Left lung (tissue), 10 donors: ENCODE data around the gene LGSN. TPM values are rescaled to one million over a fixed set of nuclear protein-coding genes. Genes with fewer than 3 reads are reported as not detected.
"Not testable (repeated sequence)": the region's sequence is repeated elsewhere in the genome, so short reads cannot be mapped to it uniquely, and the experiment has no call there.

Source experiments
- ATAC-seq: fragments of 200-7000 bp; cut with Tn5 transposase; one replicate; pipeline ENCODE4 v1.9.1; 2020; ENCODE audit warnings: moderate library complexity
- DNase-seq, 4 donors: peaks; one replicate each; pipeline ENCODE4 v3.0.0-alpha.2; 2013 to 2020
- H3K27ac ChIP-seq, 2 donors: fragments of 200-600 bp; sonication (generic) in 1 of 2; one replicate each; pipeline versions ENCODE4 v1.5.0 to v1.8.0; 2020 to 2021
- H3K27me3 ChIP-seq, 2 donors: fragments of 200-600 bp; sonication (generic) in 1 of 2; one replicate each; pipeline versions ENCODE4 v1.5.0 to v1.8.0; 2020 to 2021
- H3K36me3 ChIP-seq, 2 donors: fragments of 200-600 bp; sonication (generic) in 1 of 2; one replicate each; pipeline versions ENCODE4 v1.5.0 to v1.8.0; 2020 to 2021
- H3K4me1 ChIP-seq, 2 donors: fragments of 200-600 bp; one replicate each; pipeline ENCODE4 v1.8.0; 2021
- H3K4me3 ChIP-seq, 2 donors: fragments of 200-600 bp; sonication (generic) in 1 of 2; one replicate each; pipeline versions ENCODE4 v1.5.0 to v1.8.0; 2020 to 2021; ENCODE audit warnings: mild to moderate bottlenecking in 1 of 2
- H3K9me3 ChIP-seq, 2 donors: fragments of 200-600 bp; sonication (generic) in 1 of 2; one replicate each; pipeline versions ENCODE4 v1.5.0 to v1.8.0; 2020 to 2021
- CTCF ChIP-seq, 2 donors: fragments of 200-600 bp; sonication (generic) in 1 of 2; IDR thresholded peaks; one replicate each; pipeline versions ENCODE4 v1.5.0 to v1.8.0; 2021; ENCODE audit warnings: antibody characterized with exemption in 2 of 2
- intact Hi-C, 2 donors: fragments of 100-400 bp; cut with DNase I; formaldehyde crosslinking; loops; one replicate each; pipeline versions ENCODE4 v1.11.2 to v1.14.2; 2022
- polyA plus RNA-seq, 6 donors: library from polyadenylated mRNA; unstranded; fragments of 120-200 nt; gene quantifications; one replicate each; pipeline ENCODE4 v1.2.1, GENCODE V29; 2013; ENCODE audit not compliant: insufficient read length in 6 of 6
- total RNA-seq, 2 donors: library from RNA; stranded (reverse); fragmentation: NEBNext Ultra II Directional; extraction: Animal tissue kit (Norgen Biotek cat#: 25700); gene quantifications; one replicate each; pipeline ENCODE4 v1.2.1, GENCODE V29; 2021
- donor health status: DM: no; HTN: yes; CAD: no.
- donor health status: DM: no; HTN: no; CAD: no.

The LGSN gene
- total and polyA plus RNA-seq, 8 donors = 0.11 to 0.88 (median 0.65) TPM; not detected in 1

GRCh38 chr6:63246581-63246980 lies 73.2 kb downstream of the LGSN start:
- TF ChIP-seq CTCF (IDR thresholded peaks at IDR 0.05) = no peak
- Histone ChIP-seq H3K36me3 (no peaks in the 10 kb centered on the region), H3K4me3 (no peak overlapping the region), H3K27ac (no peak overlapping the region), H3K4me1 (no peaks in the 10 kb centered on the region), H3K9me3 (no peaks in the 10 kb centered on the region), H3K27me3 (no peaks in the 10 kb centered on the region)
- ATAC-seq = no peak
- DNase-seq = no peak
- intact Hi-C loops = no loop called here

GRCh38 chr6:63245909-63246308 lies 73.9 kb downstream of the LGSN start:
- no peaks in the 10 kb centered on the region for H3K36me3 ChIP-seq
- intact Hi-C loops = no loop called here
- no peak overlapping the region for H3K27ac ChIP-seq
- H3K27me3 ChIP-seq = no peaks in the 10 kb centered on the region
- no peaks in the 10 kb centered on the region for H3K4me1 ChIP-seq
- ATAC-seq (no peak), DNase-seq (no peak)
- H3K9me3 ChIP-seq = no peaks in the 10 kb centered on the region
- H3K4me3 ChIP-seq = no peak overlapping the region
- no peak for TF ChIP-seq CTCF (IDR thresholded peaks at IDR 0.05)

- Histone ChIP-seq H3K9me3 (no peaks in the 10 kb centered on the region), H3K4me1 (no peaks in the 10 kb centered on the region), H3K4me3 (no peak overlapping the region), H3K36me3 (no peaks in the 10 kb centered on the region), H3K27me3 (no peaks in the 10 kb centered on the region), H3K27ac (no peak overlapping the region)
- no peak for TF ChIP-seq CTCF (IDR thresholded peaks at IDR 0.05)
- intact Hi-C loops = no loop called here
- no peak for ATAC-seq
- DNase-seq = no peak
Measured at GRCh38 chr6:63245420-63245819, 74.4 kb downstream of the LGSN start.

- ATAC-seq = no peak
- Histone ChIP-seq H3K27me3 (no peaks in the 10 kb centered on the region), H3K9me3 (no peaks in the 10 kb centered on the region), H3K4me1 (no peaks in the 10 kb centered on the region), H3K36me3 (no peaks in the 10 kb centered on the region), H3K27ac (no peak overlapping the region), H3K4me3 (no peak overlapping the region)
- intact Hi-C loops = no loop called here
- DNase-seq = no peak
- no peak for TF ChIP-seq CTCF (IDR thresholded peaks at IDR 0.05)
Measured at GRCh38 chr6:63236398-63236817, 83.4 kb downstream of the LGSN start.

GRCh38 chr6:63230511-63230910 lies 89.3 kb downstream of the LGSN start:
- H3K4me3 ChIP-seq, H3K4me1 ChIP-seq, intact Hi-C loops, ATAC-seq, DNase-seq, H3K36me3 ChIP-seq, H3K27me3 ChIP-seq, H3K27ac ChIP-seq: not testable (repeated sequence)
- H3K9me3 ChIP-seq = peaks cover 0 to 11% of the 10 kb centered on the region in 2 donors

- intact Hi-C loops, H3K4me3 ChIP-seq, DNase-seq, H3K27ac ChIP-seq, H3K36me3 ChIP-seq, ATAC-seq, H3K27me3 ChIP-seq, H3K4me1 ChIP-seq: not testable (repeated sequence)
- peaks cover 0 to 11% of the 10 kb centered on the region in 2 donors for H3K9me3 ChIP-seq
Measured at GRCh38 chr6:63230027-63230426, 89.8 kb downstream of the LGSN start.

- DNase-seq = peak in 1 of 4 donors; percentile 67
Measured at GRCh38 chr6:63227928-63228894, 91.6 kb downstream of the LGSN start.

GRCh38 chr6:63225987-63226386 lies 93.8 kb downstream of the LGSN start:
- peaks cover 0 to 11% of the 10 kb centered on the region in 2 donors for H3K9me3 ChIP-seq
- ATAC-seq, DNase-seq: not testable (repeated sequence)

More at GRCh38 chr6:63227928-63228894, 91.6 kb downstream of the LGSN start:
- ATAC-seq, H3K4me3 ChIP-seq, H3K4me1 ChIP-seq, H3K27me3 ChIP-seq, H3K36me3 ChIP-seq, H3K27ac ChIP-seq, intact Hi-C loops: not testable (repeated sequence)
- peaks cover 0 to 11% of the 10 kb centered on the region in 2 donors for H3K9me3 ChIP-seq

More at GRCh38 chr6:63225987-63226386, 93.8 kb downstream of the LGSN start:
- H3K4me1 ChIP-seq, H3K27me3 ChIP-seq, H3K36me3 ChIP-seq, intact Hi-C loops, H3K4me3 ChIP-seq, H3K27ac ChIP-seq: not testable (repeated sequence)
